ENCODE measurements around the gene ERCC2. TPM values are rescaled to one million over a fixed set of nuclear protein-coding genes. Genes with fewer than 3 reads are reported as not detected.

Gene ERCC2
- total RNA-seq (10 to 100 TPM in 6 of 7 donors, 1 to 10 TPM in 1; 6.3 to 18.6 (median 17.3) TPM), polyA plus RNA-seq (10 to 100 TPM; 13.1 to 13.3 TPM)
- long read RNA-seq, donor 1, full-length matches to known transcripts: 4 of 23 reads
- long read RNA-seq, donor 1, partial matches to known transcripts: 11 of 23 reads
- long read RNA-seq, donor 1, other reads (novel, unspliced or antisense): 8 of 23 reads
- long read RNA-seq, donor 2, full-length matches to known transcripts: 4 of 9 reads
- long read RNA-seq, donor 2, partial matches to known transcripts: 5 of 9 reads
- long read RNA-seq, donor 2, other reads (novel, unspliced or antisense): 0 of 9 reads
- long read RNA-seq, donor 3, full-length matches to known transcripts: 9 of 24 reads
- long read RNA-seq, donor 3, partial matches to known transcripts: 3 of 24 reads
- long read RNA-seq, donor 3, other reads (novel, unspliced or antisense): 12 of 24 reads

DNA sequence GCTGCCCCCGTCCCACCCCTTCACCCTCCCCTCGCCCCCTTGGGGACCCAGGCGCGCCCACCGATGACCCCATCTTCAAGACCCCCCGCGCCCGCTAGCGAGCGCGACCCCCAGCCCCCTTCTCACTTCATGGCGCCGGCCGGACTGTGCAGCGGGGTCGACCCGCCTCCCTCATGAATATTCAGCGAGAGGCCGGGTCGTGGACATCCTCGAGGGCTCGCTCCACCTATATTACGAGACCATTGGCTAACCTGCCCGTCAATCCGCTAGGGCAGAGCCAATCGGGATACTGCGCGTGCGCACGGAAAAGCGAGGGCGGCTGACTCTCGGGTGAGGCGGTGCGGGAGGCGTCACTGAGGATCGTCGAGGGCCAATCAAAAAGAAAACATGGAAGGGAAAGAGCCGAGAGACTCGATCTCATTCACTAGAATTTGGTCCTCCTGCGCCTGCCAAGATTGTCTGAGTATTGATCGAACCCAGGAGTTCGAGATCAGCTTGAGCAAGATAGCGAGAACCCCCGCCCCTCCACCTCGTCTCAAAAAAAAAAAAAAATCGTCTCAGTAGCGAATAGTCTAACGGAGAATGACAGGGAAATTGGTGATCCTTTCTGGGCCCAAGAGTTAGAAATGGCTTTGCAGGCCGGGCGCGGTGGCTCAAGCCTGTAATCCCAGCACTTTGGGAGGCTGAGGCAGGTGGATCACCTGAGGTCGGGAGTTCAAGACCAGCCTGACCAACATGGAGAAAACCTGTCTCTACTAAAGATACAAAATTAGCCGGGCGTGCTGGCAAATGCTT lies at the start of gene ERCC2:
Gene ERCC2, minus strand, starts transcription at position 164 of the 795 bp plus-strand sequence. Its CDS starts 33 bp downstream, at position 131.
- Histone ChIP-seq H3K36me3 (no peaks in the 10 kb centered on the region), H3K9me3 (no peaks in the 10 kb centered on the region), H3K4me3 (peak within 1 kb of the TSS; percentile 84), H3K4me1 (ENCODE audit: insufficient read depth) (no peaks in the 10 kb centered on the region), H3K27ac (peak within 1 kb of the TSS in 1 of 2 donors; percentile 54), H3K27me3 (no peaks in the 10 kb centered on the region)
- peak; percentile 99 to 100 (median 99) for DNase-seq
- intact Hi-C loops (cut with DNase I): no loop called here
- WGBS, 3 donors: 3 to 7% (median 3%) methylated on average over 38 to 55 of the region's 55 CpGs
- TF ChIP-seq POLR2A (IDR thresholded peaks at IDR 0.05) (no peak), EP300 (IDR thresholded peaks at IDR 0.05) (no peak)
- TF ChIP-seq, protein P1, sequence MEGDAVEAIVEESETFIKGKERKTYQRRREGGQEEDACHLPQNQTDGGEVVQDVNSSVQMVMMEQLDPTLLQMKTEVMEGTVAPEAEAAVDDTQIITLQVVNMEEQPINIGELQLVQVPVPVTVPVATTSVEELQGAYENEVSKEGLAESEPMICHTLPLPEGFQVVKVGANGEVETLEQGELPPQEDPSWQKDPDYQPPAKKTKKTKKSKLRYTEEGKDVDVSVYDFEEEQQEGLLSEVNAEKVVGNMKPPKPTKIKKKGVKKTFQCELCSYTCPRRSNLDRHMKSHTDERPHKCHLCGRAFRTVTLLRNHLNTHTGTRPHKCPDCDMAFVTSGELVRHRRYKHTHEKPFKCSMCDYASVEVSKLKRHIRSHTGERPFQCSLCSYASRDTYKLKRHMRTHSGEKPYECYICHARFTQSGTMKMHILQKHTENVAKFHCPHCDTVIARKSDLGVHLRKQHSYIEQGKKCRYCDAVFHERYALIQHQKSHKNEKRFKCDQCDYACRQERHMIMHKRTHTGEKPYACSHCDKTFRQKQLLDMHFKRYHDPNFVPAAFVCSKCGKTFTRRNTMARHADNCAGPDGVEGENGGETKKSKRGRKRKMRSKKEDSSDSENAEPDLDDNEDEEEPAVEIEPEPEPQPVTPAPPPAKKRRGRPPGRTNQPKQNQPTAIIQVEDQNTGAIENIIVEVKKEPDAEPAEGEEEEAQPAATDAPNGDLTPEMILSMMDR (IDR thresholded peaks at IDR 0.05): no peak

DNA sequence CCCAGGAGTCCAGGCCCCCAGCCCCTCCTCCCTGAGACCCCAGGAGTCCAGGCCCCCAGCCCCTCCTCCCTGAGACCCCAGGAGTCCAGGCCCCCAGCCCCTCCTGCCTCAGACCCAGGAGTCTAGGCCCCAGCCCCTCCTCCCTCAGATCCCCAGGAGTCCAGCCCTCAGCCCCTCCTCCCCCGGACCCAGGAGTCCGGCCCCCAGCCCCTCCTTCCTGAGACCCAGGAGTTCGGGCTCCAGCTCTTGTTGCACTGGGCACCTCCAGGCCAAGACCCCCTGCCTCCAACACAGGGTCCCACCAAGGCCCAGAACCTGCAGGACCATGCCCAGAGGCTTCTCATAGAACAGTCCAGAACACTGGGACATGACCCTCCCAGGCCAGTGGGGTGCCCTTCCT lies 49.5 kb upstream of the ERCC2 start:
- no peak overlapping the region for H3K27ac ChIP-seq

DNA sequence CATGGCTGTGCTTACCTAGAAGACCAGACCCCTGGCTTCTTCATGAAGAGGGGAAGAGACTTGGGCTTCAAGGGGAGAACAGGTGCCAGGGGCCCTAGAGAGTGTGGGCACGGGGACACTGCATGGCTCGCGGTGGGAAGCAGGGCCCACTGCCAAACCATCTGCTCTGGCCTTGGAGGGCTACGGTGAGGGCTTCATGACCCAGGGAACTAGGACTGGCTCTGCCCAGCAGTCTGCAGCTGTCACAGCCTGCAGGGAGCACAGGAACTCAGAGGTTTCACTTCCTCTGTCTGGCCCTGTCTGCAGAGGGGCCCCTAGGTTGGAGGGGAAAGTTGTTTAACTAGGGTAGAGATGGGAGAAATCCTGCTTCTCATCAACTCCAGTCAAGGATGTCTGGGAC lies 49.0 kb upstream of the ERCC2 start:
- TF ChIP-seq, protein P1 (IDR thresholded peaks at IDR 0.05): no peak
- TF ChIP-seq EP300 (IDR thresholded peaks at IDR 0.05): no peak
- TF ChIP-seq POLR2A (IDR thresholded peaks at IDR 0.05): no peak
- intact Hi-C loops (cut with DNase I): no loop called here
- no peak for DNase-seq
- no peaks in the 10 kb centered on the region for H3K36me3 ChIP-seq
- no peak overlapping the region for H3K4me3 ChIP-seq
- H3K27ac ChIP-seq: no peak overlapping the region
- no peaks in the 10 kb centered on the region for H3K9me3 ChIP-seq
- WGBS, 3 donors: 10 to 17% (median 16%) methylated on average over 4 of the region's 4 CpGs
- H3K27me3 ChIP-seq: no peaks in the 10 kb centered on the region
- H3K4me1 ChIP-seq (ENCODE audit: insufficient read depth): peaks cover 6% of the 10 kb centered on the region

More for the DNA sequence above, 49.5 kb upstream of the ERCC2 start:
- Histone ChIP-seq H3K9me3 (no peaks in the 10 kb centered on the region), H3K36me3 (no peaks in the 10 kb centered on the region), H3K4me1 (ENCODE audit: insufficient read depth) (peaks cover 6% of the 10 kb centered on the region), H3K4me3 (no peak overlapping the region), H3K27me3 (no peaks in the 10 kb centered on the region)
- DNase-seq: no peak
- no peak for TF ChIP-seq POLR2A (IDR thresholded peaks at IDR 0.05)
- TF ChIP-seq EP300 (IDR thresholded peaks at IDR 0.05): no peak
- TF ChIP-seq, protein P1 (IDR thresholded peaks at IDR 0.05): no peak
- intact Hi-C loops (cut with DNase I): loop anchor here in 1 of 4 donors (10.0 kb wide), 1 partner anchor 265 kb away; no protein-coding TSS in a partner anchor
- WGBS, 3 donors: 20 to 28% (median 28%) methylated on average over 1 to 3 of the region's 3 CpGs

DNA sequence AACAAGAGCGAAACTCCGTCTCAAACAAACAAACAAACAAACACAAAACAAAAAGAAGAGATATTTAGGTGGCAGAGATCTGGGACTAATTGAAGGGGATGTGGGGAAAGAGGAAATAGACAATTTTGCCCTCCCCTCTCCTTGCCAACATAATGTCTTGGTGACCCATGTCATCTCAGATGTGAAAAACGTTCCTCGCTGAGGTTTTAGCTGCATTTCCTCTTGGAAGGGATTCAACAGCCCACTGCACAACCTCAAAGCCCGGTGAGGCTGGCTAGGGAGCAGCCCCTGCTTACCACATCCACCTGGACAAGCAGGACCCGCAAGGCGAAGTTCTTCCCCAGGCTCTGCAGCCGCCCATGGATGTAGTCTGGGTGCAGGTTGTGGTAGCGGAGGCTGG lies 48.4 kb upstream of the ERCC2 start:
- no peak for DNase-seq
- WGBS, 3 donors: 73 to 78% (median 76%) methylated on average over 9 of the region's 9 CpGs
- Histone ChIP-seq H3K36me3 (no peaks in the 10 kb centered on the region), H3K4me1 (ENCODE audit: insufficient read depth) (peaks cover 3% of the 10 kb centered on the region), H3K9me3 (no peaks in the 10 kb centered on the region), H3K27me3 (no peaks in the 10 kb centered on the region), H3K27ac (no peak overlapping the region), H3K4me3 (no peak overlapping the region)
- intact Hi-C loops (cut with DNase I): no loop called here
- TF ChIP-seq, protein P1 (IDR thresholded peaks at IDR 0.05): no peak
- TF ChIP-seq EP300 (IDR thresholded peaks at IDR 0.05) (no peak), POLR2A (IDR thresholded peaks at IDR 0.05) (no peak)

Measured in ovary (tissue), 10 donors.